ENCODE data around the gene CPM. TPM values are rescaled to one million over a fixed set of nuclear protein-coding genes. Genes with fewer than 3 reads are reported as not detected.

CPM gene
- total RNA-seq, 1 donor from 2014 or later, result under 0.01 TPM

DNA sequence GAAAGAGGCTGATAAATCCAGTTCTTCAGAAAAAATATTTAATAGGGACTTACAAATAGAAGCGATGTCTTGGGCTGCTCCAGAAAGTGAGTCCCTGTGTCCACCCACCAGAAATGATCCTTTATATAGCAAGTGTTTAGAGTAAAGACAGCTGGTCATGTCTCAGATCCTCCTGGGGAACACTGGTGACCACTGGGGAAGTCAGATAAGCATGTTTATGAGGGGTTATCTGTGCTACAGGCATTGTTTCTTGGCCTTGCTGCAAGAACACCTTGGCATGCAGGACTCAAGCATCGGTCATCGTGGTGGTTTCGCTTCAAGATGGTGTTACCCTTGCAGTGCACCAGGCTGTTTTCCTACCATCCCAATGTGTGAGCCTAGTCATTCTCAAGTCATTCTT lies 27.2 kb downstream of the CPM start:
- DNase-seq (ENCODE audit: low read depth in 2 of 2), result no peak

DNA sequence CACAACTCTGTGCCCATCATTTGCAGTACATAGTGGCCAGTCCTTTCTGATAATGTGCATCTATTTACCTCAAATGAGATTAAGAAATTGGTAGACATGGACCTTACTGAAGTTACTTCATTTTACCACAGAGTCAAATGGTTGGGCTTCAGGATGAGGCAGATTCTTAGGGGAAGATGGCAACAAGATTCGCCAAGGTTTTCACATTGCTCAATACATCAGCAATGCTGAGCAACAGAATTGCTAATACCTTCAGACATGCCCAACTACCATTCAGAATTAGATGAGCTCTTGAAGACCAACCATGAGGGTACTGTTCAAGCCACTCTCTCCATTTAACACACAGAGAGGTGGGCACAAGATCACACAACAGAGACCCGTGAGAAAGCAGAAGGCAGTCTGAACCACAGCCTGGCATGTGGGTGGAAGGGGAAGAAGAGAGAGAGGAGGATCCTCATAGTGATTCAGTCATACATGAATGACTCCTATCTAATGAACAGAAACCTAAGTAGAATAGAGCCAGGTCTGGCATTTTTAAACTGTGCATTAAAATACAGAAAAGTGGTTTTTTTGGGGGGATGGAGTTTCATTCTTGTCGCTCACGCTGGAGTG lies 28.5 kb downstream of the CPM start:
- no peak for DNase-seq (ENCODE audit: low read depth in 2 of 2)

DNA sequence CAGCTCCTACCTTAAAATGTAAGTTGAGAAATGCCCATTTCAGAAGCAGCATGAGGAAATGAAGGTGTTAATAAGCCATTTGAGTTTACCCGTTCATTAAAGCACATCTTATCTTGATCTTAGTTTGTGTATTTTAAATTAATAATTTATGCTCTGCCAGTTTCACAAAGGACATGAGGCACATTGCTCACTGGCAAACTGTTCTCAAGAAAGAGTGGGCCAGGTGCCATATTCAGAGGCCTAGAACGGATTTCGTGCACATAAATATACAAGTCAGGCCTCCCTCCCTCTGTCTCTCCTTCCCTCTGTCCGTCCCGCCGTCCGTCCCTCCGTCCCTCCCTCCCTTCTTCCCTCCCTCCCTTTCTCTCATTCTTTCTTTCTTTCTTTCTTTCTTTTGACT lies 29.5 kb downstream of the CPM start:
- DNase-seq (ENCODE audit: low read depth in 2 of 2), result no peak

DNA sequence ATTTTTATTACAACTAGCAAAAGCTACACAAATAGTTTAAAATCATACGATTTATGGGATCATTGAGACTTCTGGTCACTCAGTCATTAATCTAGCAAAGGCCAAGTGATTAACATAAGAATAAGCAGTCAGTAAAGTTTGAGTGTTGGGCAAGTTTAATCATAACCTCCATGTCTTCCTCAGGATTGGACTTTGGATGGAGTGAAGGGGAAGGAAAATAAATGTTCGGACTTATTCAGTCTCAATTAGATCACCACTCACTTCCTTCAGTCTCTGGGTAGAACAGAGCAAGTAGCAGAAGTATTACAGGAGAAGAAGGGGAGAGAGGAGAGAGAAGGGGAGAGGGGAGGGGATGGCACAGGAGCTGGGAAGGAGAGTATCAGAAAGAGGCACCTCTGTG lies 31.4 kb downstream of the CPM start:
- DNase-seq (ENCODE audit: low read depth in 2 of 2), result no peak

DNA sequence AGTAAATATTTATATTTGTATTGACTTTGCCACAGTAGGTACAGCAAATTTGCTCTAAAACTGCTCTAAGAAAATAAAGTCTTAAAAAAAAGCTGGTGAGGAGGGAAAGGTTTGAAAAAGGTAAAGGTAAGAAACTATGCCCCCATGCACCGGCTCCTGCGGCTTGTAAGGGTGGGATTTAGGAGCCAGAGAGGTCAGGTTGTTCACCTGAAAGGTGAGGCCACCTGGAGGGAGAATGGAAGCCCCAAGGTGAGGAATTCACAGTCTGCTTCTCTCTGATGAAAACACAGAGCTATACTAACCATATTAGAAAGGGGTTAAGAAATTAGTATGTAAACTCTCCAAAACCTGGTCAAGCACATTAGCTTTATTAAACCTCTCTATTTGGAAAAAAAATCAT lies 31.8 kb downstream of the CPM start:
- no peak for DNase-seq (ENCODE audit: low read depth in 2 of 2)

DNA sequence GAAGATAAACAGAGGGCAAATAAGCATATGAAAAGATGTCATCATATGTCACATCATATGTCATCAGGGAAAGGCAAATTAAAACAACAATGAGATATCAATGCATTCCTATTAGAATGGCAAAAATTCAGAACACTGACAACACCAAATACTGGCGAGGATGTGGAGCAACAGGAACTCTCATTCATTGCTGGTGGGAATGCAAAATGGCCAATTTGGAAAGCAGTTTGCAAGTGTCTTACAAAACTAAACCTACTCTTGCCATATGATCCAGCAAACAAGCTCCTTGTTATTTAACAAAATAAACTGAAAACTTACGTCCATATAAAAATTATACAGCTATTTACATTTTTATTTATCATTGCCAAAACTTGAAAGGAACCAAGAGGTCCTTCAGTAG lies 32.7 kb downstream of the CPM start:
- DNase-seq (ENCODE audit: low read depth in 2 of 2), result no peak

DNA sequence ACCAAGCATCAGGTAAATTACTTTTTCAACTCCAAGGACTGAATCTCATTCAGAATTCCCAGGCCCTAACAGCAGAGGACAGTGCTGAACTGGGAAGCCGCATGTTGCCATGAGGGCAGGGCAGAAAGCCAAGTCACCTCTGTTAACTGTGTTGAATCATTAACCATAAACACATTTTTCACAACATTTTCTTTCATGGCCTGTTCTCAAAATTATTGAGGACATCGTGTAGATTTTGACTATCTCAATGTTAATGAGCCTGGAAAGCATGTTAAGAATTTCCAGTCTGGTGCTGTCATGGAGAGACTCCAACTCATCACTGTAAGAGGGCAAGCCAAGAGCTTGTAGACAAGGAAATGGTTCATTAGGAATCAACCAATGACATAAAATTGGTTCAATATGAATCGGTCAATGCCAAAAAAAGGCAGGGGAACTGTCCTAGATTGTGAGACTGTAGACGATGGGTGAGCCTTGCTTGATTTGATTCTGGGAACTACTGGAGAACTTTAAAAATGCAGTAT lies 33.7 kb downstream of the CPM start:
- DNase-seq (ENCODE audit: low read depth in 2 of 2), result peak; percentile 12 to 26

DNA sequence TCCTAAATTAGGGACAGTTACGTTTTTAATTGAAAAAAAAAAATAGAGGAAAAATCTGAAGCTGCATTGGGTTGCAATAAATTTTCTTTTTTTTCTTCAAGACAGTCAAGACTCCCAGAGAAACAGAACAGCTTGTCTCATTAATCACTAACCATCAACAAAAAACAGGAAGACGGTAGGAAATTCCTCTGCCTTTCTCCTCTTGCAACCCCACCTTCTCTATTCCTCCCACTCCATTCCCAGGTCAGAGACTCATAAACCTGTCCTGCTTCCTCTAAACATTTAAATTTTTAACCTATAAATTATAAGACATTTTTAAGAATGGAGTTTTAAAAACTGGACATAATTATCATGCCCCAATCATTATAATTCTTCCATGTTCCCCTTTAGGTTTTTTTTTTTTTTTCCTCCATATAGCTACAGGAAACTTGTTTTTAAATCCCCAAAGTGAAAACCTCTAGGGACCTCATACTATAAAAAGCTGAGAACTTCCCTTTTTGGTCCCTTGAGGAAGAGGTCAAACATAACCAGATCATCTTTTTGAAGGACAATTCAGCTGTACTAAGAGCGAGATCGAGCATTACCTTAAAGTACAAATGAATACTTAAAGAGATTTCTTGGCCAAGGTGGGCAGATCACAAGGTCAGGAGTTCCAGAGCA lies 36.0 kb downstream of the CPM start:
- DNase-seq (ENCODE audit: low read depth in 2 of 2), result no peak

DNA sequence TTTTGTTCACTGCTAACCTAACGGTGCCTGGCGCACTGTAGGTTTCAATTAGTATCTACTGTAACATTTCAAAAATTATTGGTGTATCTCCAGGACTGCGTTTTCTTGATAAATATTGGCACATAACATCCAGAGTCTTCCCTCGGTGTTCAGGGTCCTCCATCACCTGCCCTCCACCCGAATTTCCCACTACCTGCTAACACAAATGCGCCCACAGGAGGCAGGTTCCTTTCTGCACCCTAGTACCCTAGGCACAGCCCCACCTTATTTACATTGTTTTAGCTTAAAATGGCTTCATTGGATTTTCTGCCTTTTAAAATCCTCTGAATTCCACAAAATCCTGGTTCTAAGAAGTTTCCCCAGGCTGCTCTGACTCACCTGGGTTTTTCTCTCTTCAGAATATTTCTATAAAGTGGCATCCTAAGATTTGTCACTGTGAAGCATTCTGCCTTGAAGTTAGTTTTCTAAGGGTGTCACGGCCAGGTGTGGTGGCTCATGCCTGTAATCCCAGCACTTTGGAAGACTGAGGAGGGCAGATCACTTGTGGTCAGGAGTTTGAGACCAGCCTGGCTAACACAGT lies 38.6 kb downstream of the CPM start:
- DNase-seq (ENCODE audit: low read depth in 2 of 2), result no peak

DNA sequence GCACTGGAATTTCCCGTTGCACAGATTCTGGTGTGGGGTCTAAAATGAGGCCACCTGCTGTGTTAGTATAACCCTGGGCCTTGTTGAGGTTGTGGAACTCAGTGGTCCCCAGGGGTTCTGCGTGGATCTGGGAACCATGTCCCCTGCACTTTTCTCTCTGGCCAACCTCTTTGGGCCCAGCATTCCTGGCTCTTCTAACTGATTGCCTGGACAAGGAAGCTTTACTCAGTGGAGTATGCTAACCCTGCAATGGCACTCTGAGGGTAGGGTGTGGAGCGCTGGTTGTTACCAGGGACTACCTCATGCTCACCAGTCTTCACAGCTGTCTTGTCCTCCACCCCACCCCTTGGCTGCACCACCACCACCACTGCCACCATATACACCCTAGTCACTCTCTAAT lies 39.2 kb downstream of the CPM start:
- no peak for DNase-seq (ENCODE audit: low read depth in 2 of 2)

DNA sequence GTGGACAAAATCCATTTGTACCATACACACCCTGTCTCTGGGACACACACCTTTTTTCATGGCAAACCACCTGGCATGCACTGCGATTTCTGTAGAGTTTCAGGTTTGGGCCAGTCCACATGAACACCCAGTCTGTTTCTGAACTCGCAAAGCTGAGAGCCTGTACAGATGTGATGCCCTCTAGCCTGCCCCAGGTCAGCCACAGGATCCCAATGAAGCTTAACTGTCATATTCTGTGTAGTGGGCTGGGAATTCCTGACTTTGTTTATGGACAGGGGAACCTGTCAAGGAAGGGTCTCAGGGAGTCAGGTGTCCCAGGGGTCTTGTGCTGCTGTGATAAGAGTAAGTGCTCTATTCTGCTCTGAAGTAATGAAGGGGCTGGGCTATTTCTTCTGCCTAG lies 39.8 kb downstream of the CPM start:
- DNase-seq (ENCODE audit: low read depth in 2 of 2), result no peak

DNA sequence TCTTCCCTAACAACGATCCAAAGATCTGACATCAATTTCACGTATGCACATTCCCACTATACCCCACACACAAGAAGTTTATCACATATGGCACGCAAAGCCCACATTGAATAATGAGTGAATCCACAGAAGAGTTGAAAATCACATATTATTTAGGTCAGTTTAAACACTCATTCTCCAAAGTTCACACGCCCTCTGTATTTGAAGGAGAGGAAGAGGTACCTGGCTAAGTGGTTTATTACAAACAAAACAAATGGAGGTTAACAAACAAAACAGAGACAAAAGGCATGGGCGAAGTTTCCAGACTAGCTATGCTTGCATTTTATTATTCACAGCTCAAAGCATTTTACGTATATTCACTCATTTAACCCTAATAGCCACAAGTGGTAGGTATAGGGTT lies 41.8 kb downstream of the CPM start:
- DNase-seq (ENCODE audit: low read depth in 2 of 2), result no peak

DNA sequence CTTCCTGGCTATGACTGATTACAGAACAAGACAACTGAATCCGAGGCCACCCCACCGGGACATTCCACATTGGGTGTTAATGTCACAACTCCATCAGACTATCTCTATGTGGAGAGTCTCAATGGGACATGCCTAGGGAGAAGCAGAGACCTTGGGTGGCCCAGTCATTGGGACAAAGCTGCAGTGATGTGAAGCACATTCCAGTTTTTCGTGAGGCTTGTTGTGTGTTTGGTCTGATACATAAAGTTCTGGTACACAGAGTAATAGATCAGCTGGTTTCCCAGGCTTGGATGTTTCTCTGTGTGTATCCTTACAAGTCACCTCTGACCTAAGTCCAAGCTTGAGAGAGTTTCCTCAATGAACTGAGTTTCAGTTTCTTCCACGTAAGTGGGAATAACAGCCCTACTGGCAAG lies 42.3 kb downstream of the CPM start:
- DNase-seq (ENCODE audit: low read depth in 2 of 2), result no peak

DNA sequence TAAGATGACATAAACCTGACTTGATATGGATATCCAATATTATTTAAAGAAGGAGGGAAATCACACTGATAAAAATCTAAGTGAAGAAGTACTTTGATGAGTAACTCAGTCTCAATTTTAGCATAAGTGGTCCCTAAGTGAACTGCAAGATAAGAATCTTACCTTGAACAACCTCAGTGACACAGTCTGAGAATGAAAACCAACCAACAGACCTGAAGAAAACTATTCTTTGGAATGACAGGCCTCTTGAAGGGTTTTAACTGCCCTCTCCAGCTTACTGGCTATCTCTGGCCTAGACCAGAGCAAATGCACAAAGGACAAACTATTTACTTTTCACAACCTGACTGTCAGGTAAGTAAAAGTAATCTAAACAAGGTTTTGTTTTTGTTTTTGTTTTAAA lies 44.7 kb downstream of the CPM start:
- DNase-seq (ENCODE audit: low read depth in 2 of 2), result no peak

DNA sequence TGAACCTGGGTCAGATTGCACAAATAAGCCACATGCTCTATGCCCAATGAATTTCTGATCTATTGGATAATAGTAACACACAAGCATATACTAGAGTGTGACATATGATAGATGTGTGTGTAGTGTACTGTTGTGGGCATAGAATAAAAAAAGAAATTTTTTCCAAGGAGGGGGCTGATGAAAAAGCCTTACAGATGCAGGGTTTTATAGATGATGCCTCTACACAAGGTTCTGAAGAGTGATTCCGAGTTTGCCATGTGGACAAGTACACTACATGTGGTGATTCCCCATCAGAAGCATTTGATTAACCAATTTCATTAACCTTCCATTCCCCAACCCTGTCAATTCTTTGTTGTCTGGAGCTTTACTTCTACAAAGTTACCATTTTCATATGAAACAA lies 45.3 kb downstream of the CPM start:
- DNase-seq (ENCODE audit: low read depth in 2 of 2), result no peak

DNA sequence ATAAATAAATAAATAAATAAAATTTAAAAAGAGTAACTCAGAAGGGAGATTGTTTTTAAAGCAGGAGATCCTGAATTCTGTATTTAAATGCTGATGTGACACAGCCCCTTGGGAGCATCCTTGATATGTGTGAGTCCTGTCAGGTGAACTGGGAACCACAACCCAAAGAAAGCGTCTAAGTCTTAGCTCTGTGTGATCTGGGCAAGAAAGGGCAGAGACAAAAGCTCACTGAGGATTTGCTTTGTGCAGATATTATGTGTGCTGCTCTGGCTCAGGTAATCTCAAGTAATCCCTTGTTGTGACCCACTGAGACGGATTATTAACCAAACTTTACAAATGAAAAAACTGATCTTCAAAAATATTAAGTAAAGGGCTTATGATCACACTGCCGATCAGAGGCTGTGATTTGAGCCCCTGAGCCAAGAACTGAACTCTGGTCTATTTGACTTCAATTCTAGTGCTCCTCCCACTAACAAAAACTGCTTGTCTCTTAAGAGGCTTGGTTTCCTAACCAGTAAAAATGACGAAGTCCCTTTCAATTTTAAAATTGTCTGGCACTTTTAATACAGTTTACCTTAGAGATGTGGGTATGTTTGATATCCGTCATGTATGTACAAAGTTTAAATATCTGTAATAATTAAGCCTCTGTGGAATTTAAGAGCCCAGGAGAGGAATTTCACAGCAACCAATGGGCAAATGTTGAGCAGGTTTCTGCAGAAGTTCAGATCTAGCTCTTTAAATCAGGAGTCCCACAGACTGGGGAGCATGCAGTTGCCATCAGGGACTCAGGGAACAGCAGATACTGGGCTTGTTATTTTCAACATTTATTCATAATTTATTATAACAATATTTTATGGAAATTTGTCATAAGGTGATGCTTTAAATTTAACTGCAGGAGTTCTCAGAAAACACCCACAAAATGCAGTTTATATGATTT lies 46.1 kb downstream of the CPM start:
- DNase-seq (ENCODE audit: low read depth in 2 of 2), result no peak

DNA sequence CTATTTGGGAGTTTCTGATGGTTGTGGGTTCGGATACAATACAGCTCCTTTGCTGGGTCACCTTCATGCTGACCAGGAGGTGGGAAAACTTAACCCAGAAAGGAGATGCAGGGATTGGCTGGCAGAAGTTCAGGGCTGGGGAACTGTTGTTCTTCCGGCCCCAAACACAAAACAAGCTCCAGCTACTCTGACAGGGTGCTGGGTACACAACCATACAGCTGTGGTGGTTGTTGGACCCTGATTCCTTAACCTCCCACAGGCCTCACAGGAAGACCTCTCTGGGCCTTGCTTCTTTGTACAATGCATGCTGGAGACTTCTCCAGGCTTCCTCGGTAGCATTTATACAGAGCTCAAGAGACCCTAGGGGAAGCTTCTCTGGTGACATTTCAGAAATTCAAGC lies 47.6 kb downstream of the CPM start:
- no peak for DNase-seq (ENCODE audit: low read depth in 2 of 2)

DNA sequence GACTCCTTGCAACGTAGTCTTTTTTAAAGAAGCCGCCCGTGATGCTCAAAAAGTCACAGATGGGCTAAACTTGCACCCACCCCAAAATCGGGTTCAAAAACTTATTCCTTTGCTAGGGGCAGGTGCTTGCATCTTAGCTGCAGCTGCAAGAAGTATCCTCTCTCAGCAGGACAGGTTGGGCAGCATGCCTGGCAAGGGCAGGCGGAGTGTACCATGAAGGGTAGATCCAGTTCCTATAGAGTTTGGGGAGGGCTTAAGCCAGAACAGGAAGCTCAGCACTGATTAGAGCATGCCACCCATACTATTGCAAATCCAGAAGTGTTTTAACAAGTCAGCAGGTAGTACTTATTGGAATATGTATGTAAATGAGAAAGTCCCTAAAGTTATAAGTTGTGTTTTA lies 48.7 kb downstream of the CPM start:
- no peak for DNase-seq (ENCODE audit: low read depth in 2 of 2)

DNA sequence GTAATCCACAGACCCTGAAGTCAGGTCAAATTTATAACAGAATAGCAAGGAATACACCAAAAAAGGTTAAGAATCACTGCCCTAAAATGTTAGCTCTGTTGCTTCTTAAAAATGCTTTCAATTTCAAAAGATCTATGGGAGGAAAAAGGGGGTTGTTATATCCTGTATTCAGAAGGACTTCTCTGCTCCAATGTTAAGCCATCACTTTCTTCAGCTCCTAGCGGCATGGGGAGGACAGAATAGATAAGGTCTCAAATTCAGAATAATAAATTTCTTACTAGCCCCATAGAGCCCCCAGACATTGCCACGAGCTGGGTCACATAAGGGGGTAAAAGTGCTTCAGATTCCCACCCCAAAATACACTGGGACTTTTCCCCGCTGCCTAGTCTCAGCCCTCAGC lies 49.8 kb downstream of the CPM start:
- no peak for DNase-seq (ENCODE audit: low read depth in 2 of 2)

DNA sequence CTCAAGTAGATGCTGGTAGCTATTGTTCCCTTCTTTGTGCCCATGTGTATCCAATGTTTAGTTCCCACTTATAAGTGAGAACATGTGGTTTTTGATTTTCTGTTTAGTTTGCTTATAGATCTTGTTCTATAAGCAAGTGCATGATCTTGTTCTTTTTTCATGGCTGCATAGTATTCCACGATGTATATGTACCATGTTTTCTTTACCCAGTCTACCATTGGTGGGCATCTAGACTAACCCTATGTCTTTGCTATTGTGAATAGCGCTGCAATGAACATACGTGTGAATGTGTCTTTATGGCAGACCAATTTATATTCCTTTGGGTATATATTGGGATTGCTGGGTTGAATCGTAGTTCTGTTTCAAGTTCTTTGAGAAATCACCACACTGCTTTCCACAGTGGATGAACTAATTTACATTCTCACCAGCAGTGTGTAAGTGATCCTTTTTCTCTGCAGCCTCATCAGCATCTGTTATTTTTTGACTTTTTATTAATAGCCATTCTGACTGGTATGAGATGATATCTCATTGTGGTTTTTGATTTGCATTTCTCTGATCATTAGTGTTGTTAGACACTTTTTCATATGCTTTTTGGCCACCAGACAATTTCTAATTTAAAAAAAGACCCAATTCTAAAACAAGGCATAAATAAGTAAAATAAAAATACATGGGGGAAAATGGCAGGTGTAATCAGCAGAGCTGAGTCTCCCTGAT lies 50.6 kb downstream of the CPM start:
- DNase-seq (ENCODE audit: low read depth in 2 of 2), result no peak

DNA sequence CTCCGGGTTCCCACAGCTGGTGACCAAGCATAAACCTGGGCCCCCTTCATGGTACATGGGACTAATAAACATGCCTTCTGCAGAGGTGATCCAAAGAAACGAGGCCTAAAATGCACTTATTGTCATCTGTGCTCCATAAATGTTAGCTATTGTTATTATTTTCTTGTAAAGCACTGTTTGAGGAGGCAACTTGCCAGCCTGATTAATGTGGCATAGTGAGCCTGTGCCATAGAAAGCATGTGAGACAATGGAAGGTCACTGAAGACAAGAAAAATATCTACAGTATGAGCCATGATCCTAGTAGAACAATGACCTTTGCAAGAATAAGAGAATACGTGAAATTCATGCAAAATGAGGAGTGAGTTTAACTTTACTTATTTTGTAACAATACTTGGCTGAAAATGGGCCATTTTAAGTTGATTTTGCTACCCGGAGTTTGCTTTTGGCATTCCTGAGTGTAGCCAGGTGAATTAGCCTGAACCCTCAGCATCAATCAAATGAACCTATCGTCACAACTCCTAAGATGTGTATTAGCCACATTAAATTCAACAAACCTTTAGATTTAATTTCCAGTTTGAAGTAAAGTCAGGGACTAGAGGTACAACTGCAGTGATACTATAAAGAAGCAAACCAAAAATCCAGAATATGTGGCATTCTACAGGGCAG lies 52.2 kb downstream of the CPM start:
- DNase-seq (ENCODE audit: low read depth in 2 of 2), result no peak

Data from lung microvascular endothelial cell (primary cell).